Measurements from ENCODE around the gene PSAP.

PSAP gene

GRCh38 chr10:71806704-71807556, 44.1 kb downstream of the PSAP start:
- no peak for DNase-seq

- DNase-seq, result no peak
Measured at GRCh38 chr10:71805776-71806703, 45.0 kb downstream of the PSAP start.

DNA sequence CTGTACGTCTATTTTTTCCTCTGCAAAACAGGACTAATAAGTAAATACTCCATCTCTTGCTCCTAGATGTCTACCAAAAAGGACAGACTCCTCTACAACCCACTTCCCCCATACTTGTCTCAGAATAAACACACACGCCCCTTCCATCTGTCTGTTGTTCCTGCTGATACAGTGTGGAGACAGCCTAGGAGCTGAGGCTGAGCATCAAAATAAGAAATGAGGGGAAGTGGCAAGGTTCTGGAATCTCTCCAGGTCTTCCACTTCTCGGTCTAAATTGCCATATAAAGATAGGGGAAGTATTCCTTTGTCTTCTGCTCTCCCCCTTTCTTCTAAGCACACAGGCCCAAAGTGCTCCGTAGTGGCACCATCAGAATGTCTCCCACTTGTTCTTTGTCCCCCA, 47.0 kb downstream of the PSAP start:
- DNase-seq, result no peak

GRCh38 chr10:71802715-71803488, 48.1 kb downstream of the PSAP start:
- DNase-seq, result no peak

DNA sequence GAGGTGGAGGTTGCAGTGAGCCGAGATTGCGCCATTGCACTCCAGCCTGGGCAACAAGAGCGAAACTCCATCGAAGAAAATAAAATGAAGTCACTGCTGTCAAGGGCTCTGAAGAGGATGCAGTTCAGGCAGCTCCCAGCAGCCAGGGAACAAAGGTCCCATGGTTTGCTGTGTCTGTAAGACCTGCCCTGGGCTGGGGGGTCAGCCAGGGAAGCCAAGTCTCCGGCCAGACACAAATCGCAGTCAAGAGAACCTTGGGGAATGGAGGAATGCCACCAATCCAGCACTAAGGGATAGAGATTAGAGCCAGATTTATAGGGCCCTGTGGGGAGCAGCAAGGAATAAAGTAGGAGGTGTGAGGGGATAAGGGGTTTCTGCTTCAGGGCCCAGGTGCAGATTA, 48.8 kb downstream of the PSAP start:
- no peak for DNase-seq

- no peak for DNase-seq
Measured at GRCh38 chr10:71801361-71801760, 49.7 kb downstream of the PSAP start.

DNA sequence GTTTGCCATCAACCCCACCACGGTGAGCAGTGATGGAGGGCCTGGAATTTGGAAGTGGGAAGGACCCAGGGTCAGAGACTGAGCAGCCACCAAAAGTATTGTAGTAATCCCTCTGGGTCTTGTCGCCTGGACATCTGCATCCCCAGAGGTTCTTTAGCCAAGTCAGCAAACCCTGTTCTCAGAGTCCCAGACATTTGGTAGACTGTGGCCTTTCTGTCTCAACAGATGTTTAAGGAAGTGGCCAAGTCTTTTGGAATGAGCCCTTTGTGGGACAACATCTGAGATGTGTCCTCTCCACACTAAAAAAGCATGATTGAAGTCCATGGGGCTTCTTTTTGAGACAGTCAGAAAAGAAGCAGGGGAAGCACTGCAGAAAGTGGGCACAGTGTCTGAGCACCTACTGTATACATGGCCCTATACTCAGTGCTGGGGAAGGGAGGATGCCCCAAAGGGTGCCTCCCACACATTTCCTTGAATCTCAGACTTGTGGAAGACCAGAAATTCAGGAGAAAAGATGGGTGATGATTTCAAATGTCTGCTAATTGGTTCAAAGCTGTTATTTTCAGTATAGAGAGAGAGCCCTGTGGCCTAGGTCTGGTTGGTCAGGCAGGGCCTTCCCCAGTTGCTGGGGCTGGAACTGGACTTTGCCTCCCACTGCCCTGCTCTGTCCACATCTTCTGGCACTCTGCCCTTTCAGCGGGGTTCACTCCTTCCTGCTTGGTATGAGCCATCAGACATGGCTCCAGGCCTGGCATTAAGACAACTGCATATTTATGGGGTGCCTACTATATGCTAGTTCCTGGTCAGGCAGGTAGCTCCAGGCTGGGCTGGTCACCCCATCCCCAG, 51.2 kb downstream of the PSAP start:
- DNase-seq, result no peak

GRCh38 chr10:71799112-71799511, 51.9 kb downstream of the PSAP start:
- DNase-seq, result no peak

DNA sequence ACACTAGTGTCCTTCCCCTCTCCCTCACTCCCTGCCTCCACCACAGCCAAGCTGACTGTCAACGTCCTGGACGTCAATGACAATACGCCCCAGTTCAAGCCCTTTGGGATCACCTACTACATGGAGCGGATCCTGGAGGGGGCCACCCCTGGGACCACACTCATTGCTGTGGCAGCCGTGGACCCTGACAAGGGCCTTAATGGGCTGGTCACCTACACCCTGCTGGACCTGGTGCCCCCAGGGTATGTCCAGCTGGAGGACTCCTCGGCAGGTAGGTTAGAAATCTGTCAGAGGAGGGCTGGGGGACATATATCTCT, 52.8 kb downstream of the PSAP start:
- DNase-seq, result no peak

- no peak for DNase-seq
Measured at GRCh38 chr10:71797533-71798307, 53.3 kb downstream of the PSAP start.

- no peak for DNase-seq
Measured at GRCh38 chr10:71796749-71797405, 54.2 kb downstream of the PSAP start.

- DNase-seq, result no peak
Measured at GRCh38 chr10:71795248-71795647, 55.8 kb downstream of the PSAP start.

DNA sequence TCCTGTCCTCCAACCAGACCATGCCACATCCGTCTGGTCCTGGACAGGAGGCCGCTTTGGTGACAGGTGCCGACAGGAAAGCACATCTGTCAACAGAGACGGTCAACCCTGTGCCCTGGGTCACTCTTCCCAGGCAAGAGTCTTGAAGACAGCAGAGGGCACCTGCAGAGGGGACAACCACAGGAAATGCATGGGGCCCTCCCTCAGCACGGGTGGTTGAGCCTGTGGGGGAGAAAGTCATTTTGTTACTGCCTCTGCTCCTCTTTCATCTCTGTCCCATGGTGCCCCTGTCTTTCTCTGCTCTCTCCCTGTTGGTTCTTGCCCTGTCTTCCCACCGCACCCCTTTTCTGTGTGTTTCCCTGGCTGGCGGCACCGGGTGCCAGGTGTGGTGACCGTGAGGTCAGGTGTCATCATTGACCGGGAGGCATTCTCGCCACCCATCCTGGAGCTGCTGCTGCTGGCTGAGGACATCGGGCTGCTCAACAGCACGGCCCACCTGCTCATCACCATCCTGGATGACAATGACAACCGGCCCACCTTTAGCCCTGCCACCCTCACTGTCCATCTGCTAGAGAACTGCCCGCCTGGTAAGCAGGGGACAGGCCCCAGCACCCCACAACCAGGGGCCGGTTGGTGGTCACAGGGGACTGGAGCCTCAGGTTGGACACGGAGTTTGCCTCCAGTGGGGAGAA, 60.2 kb downstream of the PSAP start:
- DNase-seq, result no peak

- DNase-seq, result no peak
Measured at GRCh38 chr10:71789871-71790270, 61.2 kb downstream of the PSAP start.

- no peak for DNase-seq
Measured at GRCh38 chr10:71788954-71789353, 62.1 kb downstream of the PSAP start.

DNA sequence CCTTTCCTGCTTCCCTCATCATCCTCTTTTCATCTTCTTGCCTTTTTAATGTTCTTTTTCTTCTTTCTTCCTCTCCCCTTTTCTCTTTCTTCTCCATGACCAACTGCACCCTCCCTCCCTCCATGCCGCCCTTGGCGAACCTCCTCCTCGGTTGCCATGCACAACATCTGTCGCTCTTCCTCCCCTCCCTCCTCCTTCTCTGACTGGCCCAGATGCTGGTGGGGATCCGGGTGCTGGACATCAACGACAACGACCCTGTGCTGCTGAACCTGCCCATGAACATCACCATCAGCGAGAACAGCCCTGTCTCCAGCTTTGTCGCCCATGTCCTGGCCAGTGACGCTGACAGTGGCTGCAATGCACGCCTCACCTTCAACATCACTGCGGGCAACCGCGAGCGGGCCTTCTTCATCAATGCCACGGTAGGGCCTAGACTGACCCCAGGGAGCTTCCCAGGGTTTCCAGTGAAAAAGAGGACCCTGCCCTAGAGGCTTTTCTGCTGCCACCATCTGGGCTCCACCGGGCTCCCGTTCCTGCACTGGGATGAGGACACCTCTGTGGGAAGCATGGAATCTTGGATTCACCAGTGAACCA, 66.3 kb downstream of the PSAP start:
- DNase-seq, result no peak

GRCh38 chr10:71783917-71784678, 67.0 kb downstream of the PSAP start:
- DNase-seq, result no peak

GRCh38 chr10:71782917-71783490, 68.0 kb downstream of the PSAP start:
- no peak for DNase-seq
